ENCODE results near the gene RNF144A. TPM values are rescaled to one million over a fixed set of nuclear protein-coding genes. Genes with fewer than 3 reads are reported as not detected.

The RNF144A gene
- total and polyA plus RNA-seq, 2 of the 13 experiments (the other 11 are each of a cell fraction or from before 2014, with no cell fraction given) = 13.9 to 16.5 TPM

DNA sequence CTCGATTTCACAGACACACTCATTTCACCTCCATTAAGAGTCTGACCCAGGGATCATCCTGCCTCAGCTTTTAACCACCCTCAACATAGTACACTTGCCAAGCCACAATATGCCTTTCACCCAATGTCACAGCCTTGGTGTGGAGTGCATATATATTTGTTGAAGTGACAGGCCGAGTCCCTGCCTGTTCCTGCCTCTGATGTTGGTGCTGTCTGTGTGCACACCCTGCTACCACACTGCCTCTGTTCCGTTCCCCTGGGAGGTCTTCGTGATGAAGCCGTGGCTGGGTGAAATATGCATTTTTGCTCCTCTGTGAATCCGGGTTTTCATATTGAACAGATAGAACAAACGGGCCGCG lies 90.3 kb downstream of the RNF144A start (continued):
- TF ChIP-seq ZNF639 (CRISPR knock-in tag; conservative IDR thresholded peaks at IDR 0.05) (no peak), ZNF10 (CRISPR knock-in tag; IDR thresholded peaks at IDR 0.05; ENCODE audit: borderline replicate concordance, low read depth) (no peak)

DNA sequence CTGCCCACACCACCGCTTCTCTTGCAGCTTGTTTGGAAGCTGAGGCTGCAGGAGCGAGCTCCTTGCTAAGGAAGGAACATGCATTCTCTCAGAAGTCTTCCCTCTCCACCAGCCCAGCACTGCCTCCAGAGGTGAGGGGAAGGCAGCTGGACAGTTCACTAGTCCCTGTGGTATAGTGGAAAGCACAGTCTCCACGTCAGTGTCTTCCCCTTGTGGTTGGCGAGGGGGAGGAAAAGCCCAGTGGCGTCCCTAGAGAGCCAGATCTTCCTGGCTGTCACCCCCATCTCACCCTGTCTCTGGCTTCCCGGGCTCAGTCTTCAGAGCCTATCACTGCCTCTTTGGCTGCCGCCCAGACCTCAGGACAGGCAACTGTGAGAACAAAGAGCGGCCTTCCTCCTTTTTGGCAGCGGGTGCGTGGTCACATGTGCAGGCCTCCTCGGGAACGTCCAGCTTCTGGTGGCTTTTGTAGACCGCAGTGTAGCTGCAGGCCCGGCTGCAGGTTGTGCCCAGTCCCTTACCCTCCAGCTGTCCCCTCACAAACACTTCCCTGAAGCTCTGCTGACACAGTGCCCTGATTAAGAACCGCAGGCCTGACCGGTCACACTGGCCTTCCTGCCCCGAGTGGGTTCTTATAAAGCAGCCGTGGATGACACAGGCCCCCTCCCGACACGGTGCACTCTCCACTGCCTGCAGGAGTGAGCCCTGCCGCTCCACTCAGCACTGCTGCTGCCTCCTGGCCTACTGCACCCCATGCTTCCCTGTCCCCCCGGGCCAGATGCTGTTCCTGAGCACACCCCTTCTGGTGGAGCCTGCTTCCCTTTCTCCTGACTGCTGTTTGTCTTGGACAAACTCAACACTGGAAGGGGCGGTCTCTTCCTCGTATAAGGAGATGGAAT lies 90.9 kb downstream of the RNF144A start:
- H3K4me2 ChIP-seq (ENCODE audit: low read depth, low read length) = no peak overlapping the region
- H3K27me3 ChIP-seq (ENCODE audit: control insufficient read depth in 1 of 2, insufficient read depth in 2 of 2, low read length in 2 of 2) = no peaks in the 10 kb centered on the region
- H4K20me1 ChIP-seq (ENCODE audit: insufficient read depth, low read length) = no peaks in the 10 kb centered on the region
- H3K4me3 ChIP-seq (replicated peaks in 1 of 3; ENCODE audit: insufficient read depth in 1 of 3, low read depth in 2 of 3, low read length in 3 of 3) = no peak overlapping the region
- no peak for TF ChIP-seq NR2F2 (IDR thresholded peaks at IDR 0.05; ENCODE audit: borderline replicate concordance, low read depth)
- TF ChIP-seq ZNF614 (CRISPR knock-in tag; IDR thresholded peaks at IDR 0.05; ENCODE audit: borderline replicate concordance) = no peak
- no peak for TF ChIP-seq NKX3-1 (CRISPR knock-in tag; IDR thresholded peaks at IDR 0.05)
- TF ChIP-seq NCOA2 (CRISPR knock-in tag; IDR thresholded peaks at IDR 0.05) = no peak
- TF ChIP-seq ZNF10 (CRISPR knock-in tag; IDR thresholded peaks at IDR 0.05; ENCODE audit: borderline replicate concordance, low read depth) = no peak
- no peak for TF ChIP-seq ZNF597 (CRISPR knock-in tag; IDR thresholded peaks at IDR 0.05)
- TF ChIP-seq, protein P1, sequence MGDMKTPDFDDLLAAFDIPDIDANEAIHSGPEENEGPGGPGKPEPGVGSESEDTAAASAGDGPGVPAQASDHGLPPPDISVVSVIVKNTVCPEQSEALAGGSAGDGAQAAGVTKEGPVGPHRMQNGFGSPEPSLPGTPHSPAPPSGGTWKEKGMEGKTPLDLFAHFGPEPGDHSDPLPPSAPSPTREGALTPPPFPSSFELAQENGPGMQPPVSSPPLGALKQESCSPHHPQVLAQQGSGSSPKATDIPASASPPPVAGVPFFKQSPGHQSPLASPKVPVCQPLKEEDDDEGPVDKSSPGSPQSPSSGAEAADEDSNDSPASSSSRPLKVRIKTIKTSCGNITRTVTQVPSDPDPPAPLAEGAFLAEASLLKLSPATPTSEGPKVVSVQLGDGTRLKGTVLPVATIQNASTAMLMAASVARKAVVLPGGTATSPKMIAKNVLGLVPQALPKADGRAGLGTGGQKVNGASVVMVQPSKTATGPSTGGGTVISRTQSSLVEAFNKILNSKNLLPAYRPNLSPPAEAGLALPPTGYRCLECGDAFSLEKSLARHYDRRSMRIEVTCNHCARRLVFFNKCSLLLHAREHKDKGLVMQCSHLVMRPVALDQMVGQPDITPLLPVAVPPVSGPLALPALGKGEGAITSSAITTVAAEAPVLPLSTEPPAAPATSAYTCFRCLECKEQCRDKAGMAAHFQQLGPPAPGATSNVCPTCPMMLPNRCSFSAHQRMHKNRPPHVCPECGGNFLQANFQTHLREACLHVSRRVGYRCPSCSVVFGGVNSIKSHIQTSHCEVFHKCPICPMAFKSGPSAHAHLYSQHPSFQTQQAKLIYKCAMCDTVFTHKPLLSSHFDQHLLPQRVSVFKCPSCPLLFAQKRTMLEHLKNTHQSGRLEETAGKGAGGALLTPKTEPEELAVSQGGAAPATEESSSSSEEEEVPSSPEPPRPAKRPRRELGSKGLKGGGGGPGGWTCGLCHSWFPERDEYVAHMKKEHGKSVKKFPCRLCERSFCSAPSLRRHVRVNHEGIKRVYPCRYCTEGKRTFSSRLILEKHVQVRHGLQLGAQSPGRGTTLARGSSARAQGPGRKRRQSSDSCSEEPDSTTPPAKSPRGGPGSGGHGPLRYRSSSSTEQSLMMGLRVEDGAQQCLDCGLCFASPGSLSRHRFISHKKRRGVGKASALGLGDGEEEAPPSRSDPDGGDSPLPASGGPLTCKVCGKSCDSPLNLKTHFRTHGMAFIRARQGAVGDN (CRISPR knock-in tag; IDR thresholded peaks at IDR 0.05) = 0 out of 2 replicates have a peak, but pooled peaks have one; percentile 16
- TF ChIP-seq, protein P2, sequence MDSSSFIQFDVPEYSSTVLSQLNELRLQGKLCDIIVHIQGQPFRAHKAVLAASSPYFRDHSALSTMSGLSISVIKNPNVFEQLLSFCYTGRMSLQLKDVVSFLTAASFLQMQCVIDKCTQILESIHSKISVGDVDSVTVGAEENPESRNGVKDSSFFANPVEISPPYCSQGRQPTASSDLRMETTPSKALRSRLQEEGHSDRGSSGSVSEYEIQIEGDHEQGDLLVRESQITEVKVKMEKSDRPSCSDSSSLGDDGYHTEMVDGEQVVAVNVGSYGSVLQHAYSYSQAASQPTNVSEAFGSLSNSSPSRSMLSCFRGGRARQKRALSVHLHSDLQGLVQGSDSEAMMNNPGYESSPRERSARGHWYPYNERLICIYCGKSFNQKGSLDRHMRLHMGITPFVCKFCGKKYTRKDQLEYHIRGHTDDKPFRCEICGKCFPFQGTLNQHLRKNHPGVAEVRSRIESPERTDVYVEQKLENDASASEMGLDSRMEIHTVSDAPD (CRISPR knock-in tag; IDR thresholded peaks at IDR 0.05) = no peak
- no peak for TF ChIP-seq ZNF296 (CRISPR knock-in tag; conservative IDR thresholded peaks at IDR 0.05)
- TF ChIP-seq LCORL (IDR thresholded peaks at IDR 0.05) = no peak
- TF ChIP-seq LCORL (CRISPR knock-in tag; IDR thresholded peaks at IDR 0.05) = no peak
- no peak for TF ChIP-seq ZSCAN9 (CRISPR knock-in tag; IDR thresholded peaks at IDR 0.05; ENCODE audit: borderline replicate concordance)
- TF ChIP-seq AGO2 (optimal IDR thresholded peaks at IDR 0.05; ENCODE audit: low read depth, low read length) = peak; percentile 34
- no peaks in the 10 kb centered on the region for H3K79me2 ChIP-seq (ENCODE audit: insufficient read depth, low read length)
- POLR2A ChIA-PET = no interaction called here
- H3K9me3 ChIP-seq (ENCODE audit: low read length) = no peaks in the 10 kb centered on the region
- H3K27ac ChIP-seq (ENCODE audit: extremely low read length, insufficient read depth, low read length) = no peak overlapping the region
- no peak for DNase-seq (ENCODE audit: low spot score)
- BruUV-seq (replicated peaks) = no TSS peak
- intact Hi-C loops (cut with micrococcal nuclease; ENCODE audit: unreplicated experiment) = no loop called here
- peaks cover 6% of the 10 kb centered on the region; the same call in 1 of the 2 replicates for H3K4me1 ChIP-seq (ENCODE audit: insufficient read depth, low read length)
- H3K36me3 ChIP-seq (replicated peaks in 1 of 2; ENCODE audit: control insufficient read depth in 1 of 2, insufficient read depth in 2 of 2, low read length in 2 of 2) = no peaks in the 10 kb centered on the region
- FAIRE-seq = no peak
- H3K9ac ChIP-seq (ENCODE audit: insufficient read depth, low read depth, low read length) = no peak overlapping the region
- 91% methylated on average over 24 of the region's 24 CpGs for WGBS (ENCODE audit: low lambda C conversion rate)
- no peak overlapping the region for H2AFZ ChIP-seq (ENCODE audit: low read length)
- CTCF ChIA-PET (ENCODE audit: low intra/inter-chr PET ratio, low total read pairs) = no interaction called here
- ATAC-seq = peak; percentile 57
- in situ Hi-C loops (cut with HindIII; ENCODE audit: extremely low pct_ligation_motif_present, low pct_unique_long_range_greater_than_20kb) = no loop called here

Data from HepG2 (cell line).